Testis (tissue), 3 donors: Measurements from ENCODE around the gene UNC5B. TPM values are rescaled to one million over a fixed set of nuclear protein-coding genes. Genes with fewer than 3 reads are reported as not detected.

ENCODE experiments used
- DNase-seq: peaks from one replicate; pipeline ENCODE4 v3.0.0-alpha.2; 2019
- H3K27ac ChIP-seq, 2 donors: fragments of 200-600 bp; sonication (generic); one replicate each; pipeline ENCODE4 v1.5.1; 2019
- H3K27me3 ChIP-seq: fragments of 200-600 bp; sonication (generic); one replicate; pipeline ENCODE4 v1.5.1; 2019
- H3K36me3 ChIP-seq: fragments of 200-600 bp; sonication (generic); one replicate; pipeline ENCODE4 v1.5.1; 2017; ENCODE audit warnings: low read depth; ENCODE audit errors: missing control alignments
- H3K4me1 ChIP-seq: fragments of 200-600 bp; sonication (generic); one replicate; pipeline ENCODE4 v1.5.1; 2019
- H3K4me3 ChIP-seq, 2 donors: fragments of 200-600 bp; sonication (generic); one replicate each; pipeline ENCODE4 v1.5.1; 2017 to 2019
- H3K9me3 ChIP-seq: fragments of 200-600 bp; sonication (generic); one replicate; pipeline ENCODE4 v1.5.1; 2017
- CTCF ChIP-seq, 3 experiments: fragments of 450-650 bp in 2 of 3; fragments of 200-600 bp in 1 of 3; sonication (generic) in 1 of 3; IDR thresholded peaks; one replicate each; pipeline ENCODE4 v1.5.1; 2016 to 2019; ENCODE audit warnings: antibody characterized with exemption in 3 of 3, mild to moderate bottlenecking in 2 of 3, moderate library complexity in 1 of 3
- POLR2A ChIP-seq: fragments of 450-650 bp; IDR thresholded peaks from one replicate; pipeline ENCODE4 v1.6.1; 2017; ENCODE audit warnings: antibody characterized with exemption, mild to moderate bottlenecking, moderate library complexity
- WGBS, 2 donors: methylation state at CpG; one replicate each; pipeline ENCODE4 v1.1.5; 2018; 5-methylcytosine and 5-hydroxymethylcytosine counted together
- intact Hi-C: fragments of 100-400 bp; cut with DNase I; formaldehyde crosslinking; loops from one replicate; pipeline ENCODE4 v1.15.1; 2023; ENCODE audit warnings: low total_unique reads
- polyA plus RNA-seq: library from polyadenylated mRNA; stranded (reverse); fragments of 350-450 nt; fragmentation: Illumina TruSeq; extraction: RNeasy Lipid Tissue Mini Kit (QIAGEN cat#74804); gene quantifications from one replicate; pipeline ENCODE4 v1.2.3, GENCODE V29; 2014; ENCODE audit warnings: low read depth, low replicate concordance; ENCODE audit not compliant: insufficient read depth
- total RNA-seq, 2 donors: library from RNA; depleted of rRNA; stranded (reverse); fragments of >200 nt; gene quantifications; one replicate each; pipeline ENCODE4 v1.2.3, GENCODE V29; 2016

UNC5B gene
- total and polyA plus RNA-seq, 3 donors from 2014 or later = 14.8 to 44.4 (median 24.4) TPM

GRCh38 chr10:71347587-71348395 is 135.4 kb downstream of the UNC5B start:
- Histone ChIP-seq H3K4me1 (no peaks in the 10 kb centered on the region), H3K27ac (no peak overlapping the region), H3K4me3 (no peak overlapping the region), H3K36me3 (no peaks in the 10 kb centered on the region), H3K27me3 (no peaks in the 10 kb centered on the region), H3K9me3 (no peaks in the 10 kb centered on the region)
- TF ChIP-seq POLR2A (no peak), CTCF (IDR thresholded peaks at IDR 0.05) (no peak)
- intact Hi-C loops = no loop called here
- no peak for DNase-seq
- 90 to 91% methylated on average over 13 to 14 of the region's 14 CpGs for WGBS, 2 donors

GRCh38 chr10:71348850-71349249 is 136.5 kb downstream of the UNC5B start:
- Histone ChIP-seq H3K27ac (no peak overlapping the region), H3K27me3 (no peaks in the 10 kb centered on the region), H3K4me1 (no peaks in the 10 kb centered on the region), H3K9me3 (no peaks in the 10 kb centered on the region), H3K4me3 (no peak overlapping the region), H3K36me3 (no peaks in the 10 kb centered on the region)
- 100% methylated on average over 1 of the region's 1 CpG for WGBS, 2 donors
- intact Hi-C loops = no loop called here
- no peak for DNase-seq
- TF ChIP-seq POLR2A (no peak), CTCF (IDR thresholded peaks at IDR 0.05) (no peak)

GRCh38 chr10:71349406-71349805 is 137.0 kb downstream of the UNC5B start:
- 96% methylated on average over 7 of the region's 7 CpGs for WGBS, 2 donors

GRCh38 chr10:71351087-71351486 is 138.7 kb downstream of the UNC5B start:
- no peaks in the 10 kb centered on the region for H3K4me1 ChIP-seq
- DNase-seq = no peak
- 88 to 100% methylated on average over 3 to 6 of the region's 6 CpGs for WGBS, 2 donors
- no peak for TF ChIP-seq POLR2A
- TF ChIP-seq CTCF (IDR thresholded peaks at IDR 0.05) = no peak
- no peak overlapping the region for H3K4me3 ChIP-seq
- no peaks in the 10 kb centered on the region for H3K36me3 ChIP-seq
- no peaks in the 10 kb centered on the region for H3K27me3 ChIP-seq
- intact Hi-C loops = no loop called here
- H3K9me3 ChIP-seq = no peaks in the 10 kb centered on the region
- H3K27ac ChIP-seq = no peak overlapping the region

More at GRCh38 chr10:71349406-71349805, 137.0 kb downstream of the UNC5B start:
- Histone ChIP-seq H3K4me3 (no peak overlapping the region), H3K36me3 (no peaks in the 10 kb centered on the region), H3K27me3 (no peaks in the 10 kb centered on the region), H3K9me3 (no peaks in the 10 kb centered on the region), H3K4me1 (no peaks in the 10 kb centered on the region), H3K27ac (no peak overlapping the region)
- no peak for TF ChIP-seq POLR2A
- TF ChIP-seq CTCF (IDR thresholded peaks at IDR 0.05) = no peak
- DNase-seq = no peak
- intact Hi-C loops = no loop called here
